ENCODE results near the gene HOMER1.
"Not testable (repeated sequence)": the region's sequence is repeated elsewhere in the genome, so short reads cannot be mapped to it uniquely, and the experiment has no call there.

- not testable (repeated sequence) for TF ChIP-seq POLR2AphosphoS5 (IDR thresholded peaks at IDR 0.05; ENCODE audit: borderline replicate concordance, low read depth, low read length); EZH2 (IDR thresholded peaks at IDR 0.05); FOXP2 (optimal IDR thresholded peaks at IDR 0.05; ENCODE audit: control extremely low read depth, extremely low read length, insufficient read depth)
Measured at GRCh38 chr5:79385126-79385525, 128.8 kb downstream of the HOMER1 start.
